GM18861 (cell line): Measurements from ENCODE around the gene CPLANE1.

ENCODE experiments used
- ATAC-seq: cut with Tn5 transposase; IDR thresholded peaks from one replicate; pipeline ENCODE4 v1.9.1; 2021; ENCODE audit not compliant: unreplicated experiment

Gene CPLANE1

GRCh38 chr5:37071901-37072581 is 177.1 kb downstream of the CPLANE1 start:
- ATAC-seq: no peak

DNA sequence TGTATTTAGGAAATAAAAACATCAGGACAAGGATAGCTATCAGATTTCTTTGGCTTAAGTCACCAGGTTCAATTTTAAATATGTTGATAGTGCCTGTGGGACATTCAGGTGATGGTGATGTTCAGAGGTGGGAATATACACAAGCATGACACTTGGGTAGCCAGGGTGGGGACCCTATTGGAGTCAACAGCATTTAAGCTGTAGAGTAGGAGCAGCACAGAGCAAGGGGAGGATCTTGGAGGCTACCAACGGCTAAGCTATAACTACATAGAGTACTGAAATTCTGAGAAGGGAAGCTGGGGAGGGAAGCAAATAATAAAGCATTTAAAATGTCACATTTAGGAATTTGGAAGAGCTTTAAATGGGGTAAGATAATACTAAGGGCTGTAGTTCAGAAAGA is 177.7 kb downstream of the CPLANE1 start:
- no peak for ATAC-seq

GRCh38 chr5:37064442-37064841 is 184.7 kb downstream of the CPLANE1 start:
- ATAC-seq: no peak

DNA sequence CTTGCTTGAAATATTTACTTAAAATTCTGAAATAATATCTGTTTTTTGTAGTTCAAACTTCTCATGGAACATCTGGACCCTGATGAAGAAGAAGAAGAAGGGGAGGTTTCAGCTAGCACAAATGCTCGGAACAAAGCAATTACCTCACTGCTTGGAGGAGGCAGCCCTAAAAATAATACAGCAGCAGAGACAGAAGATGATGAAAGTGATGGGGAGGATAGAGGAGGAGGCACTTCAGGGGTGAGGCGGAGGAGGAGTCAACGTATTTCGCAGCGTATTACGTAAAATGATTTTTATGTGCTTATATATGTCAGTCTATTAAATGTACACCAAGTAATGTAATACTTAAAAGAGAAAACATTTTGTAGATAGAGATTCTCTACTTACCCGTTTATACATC is 185.4 kb downstream of the CPLANE1 start:
- no peak for ATAC-seq

DNA sequence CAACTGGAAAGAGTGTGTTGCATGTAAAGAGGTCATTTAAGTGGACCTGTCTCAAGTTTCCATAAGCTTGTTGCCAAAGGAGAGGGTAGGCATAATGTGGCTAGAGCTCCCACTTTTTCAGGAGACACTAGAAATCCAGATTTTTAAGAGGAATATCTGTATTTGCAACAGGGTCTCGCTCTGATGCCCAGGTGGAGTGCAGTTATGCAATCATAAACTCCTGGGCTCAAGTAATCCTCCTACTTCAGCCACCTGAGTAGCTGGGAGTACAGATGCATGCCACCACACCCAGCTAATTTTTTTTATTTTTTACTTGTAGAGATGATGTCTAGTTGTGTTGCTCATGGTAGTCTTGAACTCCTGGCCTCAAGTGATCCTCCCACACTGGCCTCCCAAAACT is 189.1 kb downstream of the CPLANE1 start:
- ATAC-seq: no peak

DNA sequence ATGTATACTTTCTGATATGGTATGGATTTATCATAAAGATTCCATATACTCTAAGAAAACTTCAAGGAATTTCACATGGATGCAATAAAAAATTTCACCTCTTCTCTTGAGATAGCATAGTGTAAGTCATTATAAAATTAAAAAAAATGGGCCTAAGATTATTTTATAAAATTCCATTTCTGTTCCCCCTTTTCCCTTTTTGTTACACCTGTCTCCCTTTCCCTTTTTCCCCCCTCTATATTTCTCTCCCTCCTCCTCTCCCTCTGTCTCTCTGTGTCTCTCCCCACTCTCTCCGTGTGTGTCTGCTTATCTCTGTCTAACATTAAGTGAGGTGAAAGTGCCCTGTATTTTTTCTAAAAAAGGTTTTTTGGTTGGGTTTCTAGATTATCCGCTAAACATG is 192.4 kb downstream of the CPLANE1 start:
- ATAC-seq: no peak
